ENCODE data around the gene NRIP2. TPM values are rescaled to one million over a fixed set of nuclear protein-coding genes. Genes with fewer than 3 reads are reported as not detected.

NRIP2 gene
- total RNA-seq, 1 donor from 2014 or later = 0.61 TPM

- no peaks in the 10 kb centered on the region for H3K4me1 ChIP-seq
- no peak for ATAC-seq
- H3K27me3 ChIP-seq = no peaks in the 10 kb centered on the region
- TF ChIP-seq CTCF (IDR thresholded peaks at IDR 0.05) = no peak
- no peaks in the 10 kb centered on the region for H3K9me3 ChIP-seq
- H3K4me3 ChIP-seq = no peak overlapping the region
- H3K27ac ChIP-seq = no peak overlapping the region
- no peak for DNase-seq
- H3K36me3 ChIP-seq = no peaks in the 10 kb centered on the region
- intact Hi-C loops (cut with DNase I) = no loop called here
Observed at GRCh38 chr12:2858944-2859421, 24.1 kb upstream of the NRIP2 start.

- ATAC-seq = no peak
- Histone ChIP-seq H3K4me1 (peaks cover 5% of the 10 kb centered on the region), H3K27ac (no peak overlapping the region), H3K27me3 (no peaks in the 10 kb centered on the region), H3K36me3 (no peaks in the 10 kb centered on the region), H3K4me3 (no peak overlapping the region), H3K9me3 (no peaks in the 10 kb centered on the region)
- TF ChIP-seq CTCF (IDR thresholded peaks at IDR 0.05) = no peak
- intact Hi-C loops (cut with DNase I) = no loop called here
- DNase-seq = no peak
Observed at GRCh38 chr12:2858334-2858733, 23.5 kb upstream of the NRIP2 start.

DNA sequence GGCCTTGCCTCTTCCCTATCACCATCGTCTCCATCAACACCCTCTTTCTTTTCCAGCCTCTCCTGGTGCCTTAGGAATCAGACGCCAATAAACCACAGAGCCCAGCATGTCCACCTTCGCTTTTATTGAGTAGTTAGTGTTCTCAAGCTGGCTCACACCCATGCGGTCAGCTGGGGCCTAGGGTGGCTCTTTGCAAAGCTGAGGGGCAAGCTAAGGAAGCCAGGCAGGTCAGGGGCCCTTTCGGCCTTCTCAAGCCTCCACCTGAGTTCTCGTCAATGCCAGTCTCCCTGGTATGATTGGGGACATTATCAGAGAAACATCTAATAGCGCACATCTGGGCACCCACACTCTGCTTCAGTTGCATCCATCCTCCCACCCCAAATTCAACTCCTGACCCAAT is 22.7 kb upstream of the NRIP2 start:
- no peaks in the 10 kb centered on the region for H3K9me3 ChIP-seq
- DNase-seq = no peak
- H3K36me3 ChIP-seq = no peaks in the 10 kb centered on the region
- no peak for TF ChIP-seq CTCF (IDR thresholded peaks at IDR 0.05)
- no peak overlapping the region for H3K27ac ChIP-seq
- ATAC-seq = no peak
- H3K4me3 ChIP-seq = no peak overlapping the region
- peaks cover 5% of the 10 kb centered on the region for H3K4me1 ChIP-seq
- H3K27me3 ChIP-seq = no peaks in the 10 kb centered on the region
- intact Hi-C loops (cut with DNase I) = no loop called here

DNA sequence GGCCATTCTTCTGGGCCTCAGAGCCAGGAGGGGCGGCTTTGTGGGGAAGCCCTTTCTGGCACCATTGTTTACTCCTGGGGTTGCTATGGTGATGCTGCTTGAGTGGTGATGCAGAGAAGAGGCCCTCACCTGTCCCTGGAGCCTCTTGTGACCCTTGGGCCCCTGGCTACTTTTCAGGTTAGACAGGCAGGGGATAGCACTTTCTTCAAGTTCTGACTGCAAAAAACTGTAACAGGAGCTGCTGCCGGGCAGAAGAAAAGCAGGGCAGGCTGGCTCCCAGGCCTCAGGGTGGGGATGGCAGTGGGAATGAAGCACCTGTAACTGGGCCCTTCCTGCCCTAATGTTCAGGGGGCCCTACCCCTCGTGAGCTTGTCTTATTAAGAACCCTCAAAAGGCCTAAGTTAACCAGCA is 22.2 kb upstream of the NRIP2 start, which contains the start of gene TEX52:
Gene TEX52 (minus strand): TSS at position 19 of the 411 bp plus-strand sequence. CDS start 13 bp downstream, at position 6.
- no peak for DNase-seq
- intact Hi-C loops (cut with DNase I) = no loop called here
- Histone ChIP-seq H3K36me3 (no peaks in the 10 kb centered on the region), H3K27ac (no peak within 1 kb of the TSS), H3K27me3 (no peaks in the 10 kb centered on the region), H3K4me1 (peaks cover 5% of the 10 kb centered on the region), H3K4me3 (no peak within 1 kb of the TSS), H3K9me3 (no peaks in the 10 kb centered on the region)
- ATAC-seq = no peak
- no peak for TF ChIP-seq CTCF (IDR thresholded peaks at IDR 0.05)

DNA sequence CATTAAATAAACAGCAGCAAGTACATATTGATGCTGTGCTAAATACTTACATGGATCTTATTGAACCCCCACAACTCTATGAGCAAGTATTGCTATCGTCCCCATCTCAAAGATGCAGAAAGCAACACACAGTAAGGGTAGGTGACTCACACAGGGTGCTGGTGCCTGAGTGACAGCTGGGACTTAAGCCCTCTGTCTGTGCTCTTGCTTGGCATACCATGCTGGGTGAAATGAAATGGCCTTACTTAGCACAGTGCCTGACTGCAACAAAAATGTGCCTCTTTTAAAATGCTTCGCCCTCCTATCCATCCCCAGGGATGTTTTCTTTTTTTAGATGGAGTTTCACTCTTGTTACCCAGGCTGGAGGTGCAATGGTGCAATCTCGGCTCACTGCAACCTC is 21.2 kb upstream of the NRIP2 start:
- no peak for TF ChIP-seq CTCF (IDR thresholded peaks at IDR 0.05)
- Histone ChIP-seq H3K9me3 (no peaks in the 10 kb centered on the region), H3K36me3 (no peaks in the 10 kb centered on the region), H3K27me3 (no peaks in the 10 kb centered on the region), H3K4me1 (peaks cover 5% of the 10 kb centered on the region), H3K4me3 (no peak overlapping the region), H3K27ac (no peak overlapping the region)
- no peak for ATAC-seq
- intact Hi-C loops (cut with DNase I) = no loop called here
- DNase-seq = no peak

- intact Hi-C loops (cut with DNase I) = no loop called here
- ATAC-seq (no peak), DNase-seq (no peak)
- no peaks in the 10 kb centered on the region for H3K9me3 ChIP-seq
- no peaks in the 10 kb centered on the region for H3K27me3 ChIP-seq
- no peak overlapping the region for H3K4me3 ChIP-seq
- no peak for TF ChIP-seq CTCF (IDR thresholded peaks at IDR 0.05)
- H3K4me1 ChIP-seq = peaks cover 5% of the 10 kb centered on the region
- H3K27ac ChIP-seq = no peak overlapping the region
- H3K36me3 ChIP-seq = no peaks in the 10 kb centered on the region
Observed at GRCh38 chr12:2855546-2855945, 20.7 kb upstream of the NRIP2 start.
